Spinal cord (tissue), 10 donors: ENCODE measurements around the gene SUDS3. TPM values are rescaled to one million over a fixed set of nuclear protein-coding genes. Genes with fewer than 3 reads are reported as not detected.
"Not testable (repeated sequence)": the region's sequence is repeated elsewhere in the genome, so short reads cannot be mapped to it uniquely, and the experiment has no call there.

ENCODE experiments used
- DNase-seq, 6 donors: peaks; one replicate each; pipeline versions ENCODE4 v3.0.0 to v3.0.0-alpha.2; 2013 to 2015; ENCODE audit warnings: low spot score in 6 of 6, low read depth in 4 of 6
- H3K27ac ChIP-seq: one replicate; pipeline ENCODE4 v1.5.1; 2013; ENCODE audit warnings: low read depth, low read length, control low read depth
- H3K27me3 ChIP-seq: one replicate; pipeline ENCODE4 v1.6.1; 2013; ENCODE audit warnings: low read length; ENCODE audit not compliant: control insufficient read depth, insufficient read depth
- H3K36me3 ChIP-seq: one replicate; pipeline ENCODE4 v1.6.1; 2013; ENCODE audit warnings: low read length; ENCODE audit not compliant: control insufficient read depth, insufficient read depth
- H3K4me1 ChIP-seq: one replicate; pipeline ENCODE4 v1.6.1; 2013; ENCODE audit warnings: low read length; ENCODE audit not compliant: control insufficient read depth, insufficient read depth
- H3K4me3 ChIP-seq: one replicate; pipeline ENCODE4 v1.5.1; 2013; ENCODE audit warnings: low read depth, low read length, control low read depth
- H3K9me3 ChIP-seq: one replicate; pipeline ENCODE4 v1.6.1; 2013; ENCODE audit warnings: low read length; ENCODE audit not compliant: control insufficient read depth, insufficient read depth
- WGBS: methylation state at CpG from one replicate; pipeline ENCODE4 v1.1.5; 2013; ENCODE audit warnings: missing lambda C conversion rate; ENCODE audit not compliant: insufficient coverage; 5-methylcytosine and 5-hydroxymethylcytosine counted together
- polyA plus RNA-seq, 2 donors: library from polyadenylated mRNA; unstranded; fragments of 120-200 nt; gene quantifications; one replicate each; pipeline ENCODE4 v1.2.1, GENCODE V29; 2013; ENCODE audit not compliant: insufficient read length in 2 of 2
- total RNA-seq, 2 donors: library from RNA; depleted of rRNA in 1 of 2; stranded (reverse); fragments of 120-200 nt in 1 of 2; fragments of >200 nt in 1 of 2; gene quantifications; one replicate each; pipeline versions ENCODE4 v1.2.3 to v1.2.4, GENCODE V29; 2013 to 2014
- donor health status: healthy.

The SUDS3 gene
- total and polyA plus RNA-seq, 4 donors: 32.5 to 59.9 (median 35.4) TPM

GRCh38 chr12:118336123-118336522 is 40.2 kb upstream of the SUDS3 start:
- Histone ChIP-seq H3K4me3 (no peak overlapping the region), H3K36me3 (no peaks in the 10 kb centered on the region), H3K9me3 (no peaks in the 10 kb centered on the region), H3K4me1 (no peaks in the 10 kb centered on the region), H3K27ac (no peak overlapping the region), H3K27me3 (no peaks in the 10 kb centered on the region)
- WGBS: no CpG with 5 or more reads among the region's 2 CpGs
- no peak for DNase-seq

GRCh38 chr12:118337194-118337838 is 39.0 kb upstream of the SUDS3 start:
- no peaks in the 10 kb centered on the region for H3K4me1 ChIP-seq
- H3K36me3 ChIP-seq: no peaks in the 10 kb centered on the region
- no peak overlapping the region for H3K27ac ChIP-seq
- no peaks in the 10 kb centered on the region for H3K9me3 ChIP-seq
- WGBS: no CpG with 5 or more reads among the region's 6 CpGs
- no peak overlapping the region for H3K4me3 ChIP-seq
- H3K27me3 ChIP-seq: no peaks in the 10 kb centered on the region
- DNase-seq: no peak

GRCh38 chr12:118342090-118342489 is 34.3 kb upstream of the SUDS3 start:
- no peak for DNase-seq
- Histone ChIP-seq H3K4me1 (peaks cover 3% of the 10 kb centered on the region), H3K36me3 (no peaks in the 10 kb centered on the region), H3K27ac (no peak overlapping the region), H3K9me3 (no peaks in the 10 kb centered on the region), H3K27me3 (no peaks in the 10 kb centered on the region), H3K4me3 (no peak overlapping the region)
- no CpG with 5 or more reads among the region's 2 CpGs for WGBS

GRCh38 chr12:118344829-118345228 is 31.5 kb upstream of the SUDS3 start:
- Histone ChIP-seq H3K4me1 (peaks cover 4% of the 10 kb centered on the region), H3K27ac (no peak overlapping the region), H3K9me3 (no peaks in the 10 kb centered on the region), H3K27me3 (no peaks in the 10 kb centered on the region), H3K36me3 (no peaks in the 10 kb centered on the region), H3K4me3 (no peak overlapping the region)
- no peak for DNase-seq

GRCh38 chr12:118345355-118345754 is 31.0 kb upstream of the SUDS3 start:
- no peak overlapping the region for H3K4me3 ChIP-seq
- 86% methylated on average over 1 of the region's 1 CpG for WGBS
- H3K9me3 ChIP-seq: no peaks in the 10 kb centered on the region
- H3K27me3 ChIP-seq: no peaks in the 10 kb centered on the region
- peaks cover 4% of the 10 kb centered on the region for H3K4me1 ChIP-seq
- no peak for DNase-seq
- no peaks in the 10 kb centered on the region for H3K36me3 ChIP-seq
- no peak overlapping the region for H3K27ac ChIP-seq

- WGBS: 89% methylated on average over 4 of the region's 7 CpGs
- Histone ChIP-seq H3K36me3 (no peaks in the 10 kb centered on the region), H3K4me3 (no peak overlapping the region), H3K4me1 (peaks cover 4% of the 10 kb centered on the region), H3K9me3 (no peaks in the 10 kb centered on the region), H3K27ac (peak overlapping the region; percentile 27), H3K27me3 (no peaks in the 10 kb centered on the region)
- DNase-seq: no peak
Measured at GRCh38 chr12:118346895-118347294, 29.5 kb upstream of the SUDS3 start.

GRCh38 chr12:118347916-118348315 is 28.4 kb upstream of the SUDS3 start:
- H3K27me3 ChIP-seq: no peaks in the 10 kb centered on the region
- peak overlapping the region; percentile 40 for H3K27ac ChIP-seq
- H3K36me3 ChIP-seq: no peaks in the 10 kb centered on the region
- H3K4me1 ChIP-seq: peaks cover 4% of the 10 kb centered on the region
- H3K9me3 ChIP-seq: no peaks in the 10 kb centered on the region
- 67% methylated on average over 1 of the region's 2 CpGs for WGBS
- DNase-seq: no peak
- no peak overlapping the region for H3K4me3 ChIP-seq

GRCh38 chr12:118350908-118351559 is 25.3 kb upstream of the SUDS3 start:
- no peak overlapping the region for H3K4me3 ChIP-seq
- WGBS: 90% methylated on average over 2 of the region's 6 CpGs
- H3K27me3 ChIP-seq: no peaks in the 10 kb centered on the region
- no peaks in the 10 kb centered on the region for H3K36me3 ChIP-seq
- H3K27ac ChIP-seq: no peak overlapping the region
- DNase-seq: no peak
- H3K4me1 ChIP-seq: peaks cover 4% of the 10 kb centered on the region
- no peaks in the 10 kb centered on the region for H3K9me3 ChIP-seq

- Histone ChIP-seq H3K27ac (no peak overlapping the region), H3K9me3 (no peaks in the 10 kb centered on the region), H3K27me3 (no peaks in the 10 kb centered on the region), H3K4me1 (peaks cover 4% of the 10 kb centered on the region), H3K36me3 (no peaks in the 10 kb centered on the region), H3K4me3 (no peak overlapping the region)
- no peak for DNase-seq
- no CpG with 5 or more reads among the region's 4 CpGs for WGBS
Measured at GRCh38 chr12:118353721-118354120, 22.6 kb upstream of the SUDS3 start.

- H3K36me3 ChIP-seq, H3K4me3 ChIP-seq, DNase-seq, H3K27me3 ChIP-seq, H3K4me1 ChIP-seq, H3K9me3 ChIP-seq, H3K27ac ChIP-seq: not testable (repeated sequence)
- no CpG with 5 or more reads among the region's 4 CpGs for WGBS
Measured at GRCh38 chr12:118354503-118354902, 21.9 kb upstream of the SUDS3 start.
